GM18511 (cell line): ENCODE data around the gene SLC6A14.

Experiments
- ATAC-seq: cut with Tn5 transposase; IDR thresholded peaks from one replicate; pipeline ENCODE4 v1.9.1; 2021; ENCODE audit warnings: mild to moderate bottlenecking, moderate library complexity; ENCODE audit not compliant: unreplicated experiment

Gene SLC6A14

DNA sequence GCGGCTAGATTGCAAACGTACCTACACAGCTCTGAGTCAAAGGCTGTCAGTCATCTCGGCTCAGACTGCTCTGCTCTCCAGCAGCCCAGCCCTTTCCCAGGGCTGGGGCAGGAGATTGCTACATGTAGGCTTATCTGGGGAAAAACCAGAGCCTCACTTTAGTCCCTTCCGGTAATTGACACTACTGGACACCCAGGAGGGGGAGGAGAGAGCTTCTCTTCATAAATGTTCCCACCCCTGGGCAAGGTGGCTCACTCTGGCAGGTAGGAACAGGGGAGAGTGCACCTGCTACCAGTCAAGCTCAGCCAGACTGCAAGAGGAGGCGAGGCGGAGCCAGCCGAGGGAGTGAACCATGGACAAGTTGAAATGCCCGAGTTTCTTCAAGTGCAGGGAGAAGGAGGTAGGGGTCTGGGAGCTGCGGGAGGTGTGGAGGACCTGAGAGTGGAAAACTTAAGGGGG, at the start of gene SLC6A14:
SLC6A14 (plus strand) TSS at position 249 of the 459 bp plus-strand sequence; CDS start at position 353, 104 bp downstream.
- ATAC-seq = no peak

- ATAC-seq = no peak
Observed at GRCh38 chrX:116395752-116396151, 40.7 kb upstream of the SLC6A14 start.

DNA sequence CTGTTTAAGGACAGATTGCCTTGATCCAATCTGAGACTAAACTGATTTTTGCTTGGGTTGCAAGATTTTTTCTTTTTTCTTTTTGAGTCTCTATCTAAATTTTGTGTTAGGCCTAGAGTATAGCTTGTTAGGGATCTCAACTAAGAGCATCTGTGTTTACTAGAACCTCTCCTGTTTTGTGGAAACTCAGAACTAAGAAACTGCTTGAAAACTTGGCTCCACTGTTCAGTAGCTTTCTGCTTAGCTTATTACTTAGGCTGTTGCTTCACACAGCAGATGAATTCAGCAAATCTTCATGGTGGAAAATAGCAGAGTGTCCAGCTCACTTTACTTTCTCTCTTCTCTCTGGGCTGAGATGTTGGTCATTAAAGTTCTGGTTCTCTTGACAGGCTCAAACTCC, 36.7 kb upstream of the SLC6A14 start:
- ATAC-seq = no peak

GRCh38 chrX:116409219-116409618, 27.2 kb upstream of the SLC6A14 start:
- ATAC-seq = no peak

DNA sequence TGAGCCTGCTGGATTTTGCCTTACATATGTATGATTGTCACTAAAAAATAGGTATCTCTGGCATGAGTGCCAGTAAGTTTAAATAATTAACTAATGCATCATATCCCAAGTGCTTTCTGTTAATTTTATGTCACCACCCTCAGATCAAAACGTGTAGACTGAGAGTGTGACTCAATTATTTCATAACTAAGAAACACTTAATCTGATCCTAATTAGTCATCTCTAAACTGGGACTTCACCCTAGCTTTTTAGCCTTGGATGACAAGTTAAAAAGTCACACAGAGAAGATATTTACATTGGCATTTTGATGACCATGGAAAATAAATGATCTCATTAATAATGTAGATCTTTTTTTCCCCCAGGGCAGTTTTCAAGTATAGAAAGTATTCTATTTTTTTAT, 23.1 kb upstream of the SLC6A14 start:
- no peak for ATAC-seq

GRCh38 chrX:116417214-116417613, 19.2 kb upstream of the SLC6A14 start:
- ATAC-seq = no peak

- no peak for ATAC-seq
Observed at GRCh38 chrX:116417968-116418367, 18.4 kb upstream of the SLC6A14 start.

- no peak for ATAC-seq
Observed at GRCh38 chrX:116427978-116428377, 8.4 kb upstream of the SLC6A14 start.

- ATAC-seq = no peak
Observed at GRCh38 chrX:116435597-116435996, 809 bp upstream of the SLC6A14 start.

DNA sequence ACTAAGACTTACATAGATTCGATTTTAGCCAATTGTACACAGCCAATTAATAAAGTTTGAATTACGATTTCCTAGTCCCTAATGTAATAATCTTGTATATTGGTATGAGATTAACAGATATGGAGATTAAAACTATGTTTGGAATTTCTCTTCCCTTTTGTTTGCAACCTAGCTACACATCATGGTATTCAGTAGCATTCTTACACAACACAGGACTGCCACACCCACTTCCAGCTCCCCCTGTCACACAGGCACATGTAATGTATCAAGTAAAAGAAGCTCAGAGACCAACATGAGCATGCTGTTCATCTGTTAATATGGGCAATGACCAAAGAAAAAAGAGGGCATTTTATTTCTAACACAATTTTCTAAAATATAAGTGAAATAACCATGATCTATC, 12.8 kb downstream of the SLC6A14 start:
- no peak for ATAC-seq

- no peak for ATAC-seq
Observed at GRCh38 chrX:116462822-116463221, 26.4 kb downstream of the SLC6A14 start, which contains the start of gene CT83. Gene CT83 (minus strand): TSS chrX:116462976. CDS start chrX:116462856, 120 bp downstream.

DNA sequence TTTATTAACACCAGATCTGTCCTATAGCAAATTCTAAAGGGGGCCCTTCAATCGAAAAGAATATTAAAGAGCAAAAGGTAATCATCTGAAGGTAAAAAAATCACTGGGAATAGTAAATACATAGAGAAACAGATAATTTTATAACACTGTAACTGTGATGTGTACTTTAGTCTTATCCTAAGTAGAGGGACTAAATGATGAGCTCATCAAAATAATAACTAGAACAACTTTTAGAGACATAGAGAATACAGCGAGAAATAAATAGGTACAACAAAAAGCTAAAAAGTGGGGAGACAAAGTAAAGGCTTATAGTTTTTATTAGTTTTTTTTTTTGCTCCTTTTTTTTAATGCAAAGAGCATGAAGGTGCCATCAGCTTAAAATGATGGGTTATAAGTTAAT, 43.7 kb downstream of the SLC6A14 start:
- no peak for ATAC-seq

GRCh38 chrX:116490104-116490503, 53.7 kb downstream of the SLC6A14 start:
- ATAC-seq = no peak

DNA sequence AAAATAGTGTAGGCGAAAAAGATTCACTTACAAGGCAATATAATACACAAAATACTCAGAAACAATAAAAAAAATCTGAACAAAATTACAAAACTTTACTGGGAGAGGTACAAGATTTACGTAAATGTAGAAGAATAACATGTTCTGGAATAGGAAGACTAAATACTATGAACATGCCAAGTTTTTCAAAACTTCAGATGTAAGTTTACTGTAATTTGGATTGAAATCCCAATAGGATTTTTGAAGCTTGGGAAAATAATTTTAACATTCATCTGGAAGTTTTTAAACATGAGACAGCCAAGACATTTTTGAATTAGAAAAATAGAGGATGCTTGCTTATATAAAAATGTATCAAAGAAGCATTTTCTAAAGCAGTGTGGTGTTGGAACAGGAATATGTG, 56.9 kb downstream of the SLC6A14 start:
- ATAC-seq = no peak

DNA sequence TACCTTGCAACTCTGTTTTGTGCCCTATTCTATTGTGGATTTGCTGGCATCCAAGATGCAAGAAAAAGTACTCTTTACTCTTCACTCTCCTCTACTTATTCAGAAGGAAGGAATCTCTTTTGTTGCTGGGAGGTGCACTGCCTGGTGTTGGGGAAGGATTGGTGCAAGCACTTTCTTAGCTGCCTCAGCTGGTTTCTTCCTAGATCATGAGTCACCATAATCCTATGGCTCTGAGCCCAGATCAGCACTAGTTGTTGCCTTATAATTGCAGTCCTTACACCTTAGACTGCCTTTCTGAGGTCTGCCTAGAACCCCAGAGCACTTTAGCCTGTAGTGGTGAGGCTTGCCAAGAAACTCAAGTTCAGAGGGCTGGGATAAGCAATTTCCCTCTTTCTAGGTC, 63.4 kb downstream of the SLC6A14 start:
- ATAC-seq = no peak
